Activated naive CD4-positive, alpha-beta T cell treated with anti-CD3 and anti-CD28 coated beads, Interleukin-2, amount 50 U/mL, for 72 hours (primary cell): ENCODE results near the gene MED13L. TPM values are rescaled to one million over a fixed set of nuclear protein-coding genes. Genes with fewer than 3 reads are reported as not detected.
"Not testable (repeated sequence)": the region's sequence is repeated elsewhere in the genome, so short reads cannot be mapped to it uniquely, and the experiment has no call there.

ENCODE experiments used
- ATAC-seq, 2 donors: fragments of 150-1000 bp; cut with Tn5 transposase; 2 replicates each; pipeline ENCODE4 v1.10.0; 2021; ENCODE audit warnings: mild to moderate bottlenecking in 2 of 2, moderate library complexity in 2 of 2
- DNase-seq, 2 donors: peaks; one replicate each; pipeline ENCODE4 v3.0.0; 2021 to 2022; ENCODE audit warnings: low spot score in 2 of 2
- H3K27ac Mint-ChIP-seq, 2 donors: one replicate each; pipeline ENCODE4 v1.8.0; 2022; ENCODE audit warnings: mild to moderate bottlenecking in 2 of 2, mixed read lengths in 2 of 2
- H3K36me3 Mint-ChIP-seq, 2 donors: one replicate each; pipeline ENCODE4 v1.8.0; 2022; ENCODE audit warnings: mixed read lengths in 2 of 2
- H3K9me3 Mint-ChIP-seq, 2 donors: one replicate each; pipeline ENCODE4 v1.8.0; 2022; ENCODE audit warnings: mixed read lengths in 2 of 2
- total RNA-seq, 2 donors: library from RNA; stranded (reverse); gene quantifications; one replicate each; pipeline ENCODE4 v1.2.3, GENCODE V29; 2022

MED13L gene
- total RNA-seq, 2 donors from 2014 or later = 54.2 to 64.0 TPM

DNA sequence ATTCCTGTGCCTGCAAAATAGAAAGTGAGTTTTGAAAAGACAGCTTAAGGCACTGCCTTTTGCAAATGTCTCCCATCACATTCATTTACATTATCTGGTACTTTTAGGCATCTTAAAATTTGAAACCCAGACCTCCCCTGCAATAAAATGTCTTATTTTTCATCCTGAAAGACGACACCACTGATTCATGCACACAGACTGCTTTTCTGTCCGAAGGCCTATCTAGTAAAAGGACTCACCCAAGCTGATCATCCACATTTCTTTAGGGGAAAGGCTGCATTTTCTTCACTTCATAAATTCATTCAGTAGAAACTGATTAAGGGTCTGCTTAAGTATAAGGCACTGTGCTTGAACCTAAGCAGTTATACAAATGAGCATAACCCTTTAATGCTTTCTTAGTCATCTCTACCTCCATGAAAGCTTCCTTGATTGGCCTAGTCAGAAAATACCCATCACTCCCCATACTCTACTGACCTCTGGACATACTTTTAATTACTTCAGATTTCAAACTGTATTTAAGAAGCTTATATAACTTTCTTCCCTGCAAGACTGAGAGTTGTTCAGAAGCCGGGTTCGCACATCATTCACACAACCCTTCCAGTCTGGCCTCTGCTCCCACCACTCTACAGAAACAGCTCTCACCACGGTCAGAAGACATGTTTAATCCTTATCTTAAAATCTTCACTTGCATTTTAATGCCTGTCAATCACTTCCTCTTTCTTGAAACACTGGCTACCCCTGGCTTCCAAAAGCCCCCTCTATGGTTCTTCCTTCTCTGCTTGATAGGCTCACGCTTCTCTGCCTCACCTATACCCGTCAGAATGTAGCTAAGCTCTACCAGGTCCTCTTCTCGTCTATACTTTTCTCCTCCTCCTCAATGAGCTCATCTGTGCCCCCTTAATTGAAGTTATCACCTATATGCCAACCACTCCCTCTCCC is 288.6 kb downstream of the MED13L start:
- Mint-ChIP-seq H3K9me3 (no peaks in the 10 kb centered on the region), H3K27ac (peak overlapping the region; percentile 1 to 8), H3K36me3 (peaks cover 5 to 14% of the 10 kb centered on the region in 2 donors)
- DNase-seq = no peak
- no peak for ATAC-seq

DNA sequence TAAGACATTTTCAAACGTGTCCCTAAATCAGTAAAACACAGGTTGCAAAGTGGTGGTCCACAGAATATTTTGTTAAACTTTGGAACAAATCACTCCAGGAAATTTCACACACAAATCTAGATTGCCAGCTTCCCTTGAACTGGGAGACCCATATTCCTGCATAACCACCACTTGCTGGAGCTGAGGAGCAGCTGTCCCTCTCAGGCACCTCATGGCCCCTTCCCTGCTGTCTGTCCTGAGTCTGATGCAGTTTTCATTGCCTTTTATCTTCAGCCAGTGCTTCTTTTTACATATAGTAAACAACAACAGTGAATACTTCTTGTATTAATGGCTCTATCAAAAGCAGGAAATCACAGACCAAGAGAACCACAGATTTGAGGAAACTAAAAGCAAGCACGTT is 289.3 kb downstream of the MED13L start:
- DNase-seq (no peak), ATAC-seq (no peak)
- no peaks in the 10 kb centered on the region for H3K9me3 Mint-ChIP-seq
- peaks cover 5 to 14% of the 10 kb centered on the region in 2 donors for H3K36me3 Mint-ChIP-seq
- H3K27ac Mint-ChIP-seq = peak overlapping the region in 1 of 2 donors; percentile 1

DNA sequence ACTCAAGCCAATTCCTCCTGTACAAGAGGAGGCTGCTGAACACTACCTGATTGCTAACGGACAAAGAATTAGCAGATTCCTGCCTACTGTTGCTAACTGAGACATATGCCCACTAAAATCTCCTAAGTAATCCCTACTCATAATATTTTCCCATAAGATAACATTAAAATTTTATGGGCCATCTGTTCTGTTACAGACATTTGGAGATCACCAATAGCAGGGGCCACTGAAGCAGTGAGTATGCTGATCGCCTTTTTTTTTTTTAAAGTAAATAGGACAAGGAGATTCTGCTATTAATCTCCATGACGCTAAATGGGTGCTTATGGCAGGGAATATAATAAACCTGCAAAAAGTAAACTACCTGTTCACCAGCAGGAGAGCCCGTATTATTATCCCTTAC is 292.9 kb downstream of the MED13L start:
- DNase-seq (no peak), ATAC-seq (no peak)
- peaks cover 5% of the 10 kb centered on the region in 2 donors for H3K36me3 Mint-ChIP-seq
- no peak overlapping the region for H3K27ac Mint-ChIP-seq
- H3K9me3 Mint-ChIP-seq = no peaks in the 10 kb centered on the region

DNA sequence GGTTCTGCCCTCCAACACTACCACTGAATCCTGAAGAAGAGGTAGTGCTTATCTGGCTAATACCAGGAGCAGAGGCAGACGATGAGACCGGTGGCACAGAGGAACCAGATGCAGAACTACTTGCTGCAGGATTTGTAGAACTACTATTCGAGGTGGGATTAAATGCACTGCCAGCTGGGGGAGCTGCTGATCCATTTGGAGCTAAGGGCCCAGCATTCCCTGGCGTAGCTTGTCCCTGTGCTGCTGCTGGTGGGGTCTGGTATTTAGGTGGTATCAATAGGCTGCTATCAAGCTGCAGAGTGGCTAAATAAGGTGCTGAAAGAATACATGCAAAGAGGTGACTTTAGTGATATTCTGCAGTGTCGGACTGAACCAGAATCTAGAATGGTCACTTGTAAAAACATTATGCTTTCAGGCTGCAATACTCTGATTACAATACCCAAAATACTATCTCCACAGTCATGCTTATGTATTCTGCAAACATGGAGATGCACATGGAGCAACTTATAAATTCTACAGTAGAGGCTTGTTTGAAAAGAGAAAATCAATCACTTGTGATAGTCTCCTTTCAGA is 294.2 kb downstream of the MED13L start:
- Mint-ChIP-seq H3K9me3 (no peaks in the 10 kb centered on the region), H3K36me3 (peaks cover 5% of the 10 kb centered on the region in 2 donors), H3K27ac (no peak overlapping the region)
- ATAC-seq = no peak
- no peak for DNase-seq

DNA sequence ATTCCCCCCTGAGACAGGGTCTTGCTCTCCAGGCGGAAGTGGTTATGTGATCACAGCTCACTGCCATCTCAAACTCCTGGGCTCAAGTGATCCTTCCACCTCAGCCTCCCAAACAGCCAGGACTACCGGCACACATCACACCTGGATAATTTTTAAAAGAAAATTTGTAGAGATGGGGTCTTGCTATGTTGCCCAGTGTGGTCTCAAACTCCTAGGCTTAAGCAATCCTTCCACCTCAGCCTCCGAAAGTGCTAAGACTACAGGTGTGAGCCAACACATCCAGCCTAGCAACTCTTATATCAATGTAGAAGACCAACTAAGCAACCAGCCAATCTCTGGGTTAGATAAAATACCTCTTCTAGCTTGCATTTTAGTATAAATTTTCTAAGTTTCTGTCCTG is 297.2 kb downstream of the MED13L start:
- Mint-ChIP-seq H3K36me3 (peaks cover 0 to 2% of the 10 kb centered on the region in 2 donors), H3K9me3 (no peaks in the 10 kb centered on the region), H3K27ac (peak overlapping the region in 1 of 2 donors; percentile 18)
- DNase-seq (no peak), ATAC-seq (no peak)

DNA sequence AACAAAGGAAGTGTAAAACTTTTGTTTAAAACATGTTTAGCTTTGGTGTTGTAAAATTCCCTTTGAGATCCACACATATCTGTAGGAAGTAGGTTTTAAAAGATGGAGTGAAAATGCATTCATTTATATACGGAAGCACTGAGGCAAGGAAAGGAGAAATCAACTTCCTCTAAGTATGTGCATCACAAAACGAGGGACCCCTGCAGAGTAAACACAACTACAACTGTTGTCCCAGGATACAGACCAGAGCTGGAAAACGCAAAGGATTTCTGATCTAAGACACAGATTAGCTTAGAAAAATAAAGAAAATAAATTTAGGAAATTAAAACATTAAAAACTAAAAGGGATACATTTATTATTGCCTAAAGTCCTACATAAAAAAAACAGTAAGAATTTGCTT is 297.6 kb downstream of the MED13L start:
- ATAC-seq (no peak), DNase-seq (no peak)
- no peak overlapping the region for H3K27ac Mint-ChIP-seq
- peaks cover 0 to 6% of the 10 kb centered on the region in 2 donors for H3K36me3 Mint-ChIP-seq
- no peaks in the 10 kb centered on the region for H3K9me3 Mint-ChIP-seq

DNA sequence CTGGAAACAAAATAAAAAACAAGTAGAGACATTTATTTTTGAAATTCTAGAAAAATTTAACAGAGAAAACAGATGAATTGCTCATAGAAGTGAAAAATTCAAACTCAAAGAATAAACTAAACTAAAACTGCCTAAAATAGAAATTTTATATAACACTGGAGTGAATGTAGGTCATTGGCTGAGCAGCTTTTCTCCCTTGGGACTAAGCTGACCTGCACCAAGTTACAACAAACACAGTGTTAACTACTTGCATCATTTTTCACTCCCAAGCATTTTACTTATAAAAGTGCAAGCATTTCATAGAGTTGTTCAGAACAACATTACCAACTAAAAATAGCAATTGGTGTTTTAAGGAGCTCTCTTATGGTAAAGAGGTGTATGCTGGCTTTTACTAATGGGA is 298.1 kb downstream of the MED13L start:
- Mint-ChIP-seq H3K27ac (no peak overlapping the region), H3K36me3 (peaks cover 0 to 6% of the 10 kb centered on the region in 2 donors), H3K9me3 (no peaks in the 10 kb centered on the region)
- ATAC-seq (no peak), DNase-seq (no peak)

DNA sequence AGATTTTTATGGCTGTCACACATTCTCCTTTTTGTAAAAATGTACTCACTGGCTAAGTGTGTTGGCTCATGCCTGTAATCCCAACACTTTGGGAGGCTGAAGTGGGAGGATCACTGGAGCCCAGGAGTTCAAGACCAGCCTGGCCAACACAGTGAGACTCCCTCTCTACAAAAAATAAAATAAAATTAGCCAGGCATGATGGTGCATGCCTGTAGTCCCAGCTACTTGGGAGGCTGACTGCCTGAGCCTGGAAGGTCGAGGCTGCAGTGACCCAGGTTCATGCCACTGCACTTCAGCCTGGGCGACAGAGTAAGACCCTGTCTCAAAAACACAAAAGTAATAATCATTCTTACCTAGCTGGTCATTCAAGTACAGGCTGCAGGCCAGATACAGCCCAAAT is 300.7 kb downstream of the MED13L start:
- ATAC-seq, H3K27ac Mint-ChIP-seq, DNase-seq, H3K9me3 Mint-ChIP-seq, H3K36me3 Mint-ChIP-seq: not testable (repeated sequence)

DNA sequence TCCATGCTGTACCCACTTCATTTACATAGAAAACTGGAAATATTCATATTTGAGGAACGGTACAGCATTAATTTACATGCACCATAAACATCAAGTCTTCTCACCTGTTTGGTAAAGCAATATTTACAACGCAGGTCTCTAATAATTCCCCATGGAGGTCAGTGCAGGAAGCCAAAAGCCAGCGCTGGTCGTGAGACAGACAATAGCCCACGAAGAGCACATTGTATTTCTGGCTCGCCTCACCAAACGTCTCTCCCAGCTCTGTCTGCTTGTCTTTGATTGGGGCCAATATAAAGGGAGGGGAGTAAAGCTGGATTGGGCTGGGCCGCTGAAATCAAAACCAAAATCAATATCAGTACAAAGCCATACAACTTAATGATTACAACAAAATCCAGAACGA is 302.1 kb downstream of the MED13L start:
- DNase-seq (no peak), ATAC-seq (no peak)
- H3K36me3 Mint-ChIP-seq = peaks cover 6 to 12% of the 10 kb centered on the region in 2 donors
- no peak overlapping the region for H3K27ac Mint-ChIP-seq
- H3K9me3 Mint-ChIP-seq = no peaks in the 10 kb centered on the region

DNA sequence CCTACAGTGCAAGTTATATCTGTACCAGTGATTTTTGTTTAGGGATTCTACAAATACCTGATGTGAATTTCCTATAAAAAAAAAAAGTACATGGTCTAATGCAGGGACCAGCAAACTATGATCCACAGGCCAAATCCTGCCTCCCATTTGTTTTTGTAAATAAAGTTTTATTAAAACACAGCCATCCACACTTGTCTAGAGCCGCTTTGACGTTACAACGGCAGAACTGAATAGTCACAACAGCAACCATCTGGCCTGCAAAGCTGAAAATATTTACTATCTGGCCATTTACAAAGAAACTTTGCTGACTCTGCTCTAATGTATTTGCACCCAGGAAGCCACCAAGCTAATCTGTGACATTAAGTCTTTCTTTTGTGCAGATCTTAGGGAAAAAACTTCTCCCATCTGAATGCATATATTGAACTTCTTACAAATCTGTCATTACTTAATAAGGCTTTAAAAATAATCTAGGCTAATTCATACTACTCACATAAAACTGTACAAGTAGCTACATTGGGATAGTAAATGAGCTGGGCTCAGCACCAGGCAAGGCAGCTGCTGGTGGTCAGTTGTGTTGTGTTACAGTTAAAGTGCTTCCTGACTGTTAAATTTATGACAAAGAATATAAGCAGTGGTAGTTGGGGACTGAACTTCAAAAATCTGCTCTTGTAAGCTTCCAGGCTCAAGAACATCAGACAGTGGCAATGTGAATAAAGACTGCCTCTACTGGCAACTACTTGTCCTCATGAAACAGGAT is 303.3 kb downstream of the MED13L start:
- no peak overlapping the region for H3K27ac Mint-ChIP-seq
- no peaks in the 10 kb centered on the region for H3K9me3 Mint-ChIP-seq
- no peak for ATAC-seq
- DNase-seq = no peak
- peaks cover 6 to 15% of the 10 kb centered on the region in 2 donors for H3K36me3 Mint-ChIP-seq

DNA sequence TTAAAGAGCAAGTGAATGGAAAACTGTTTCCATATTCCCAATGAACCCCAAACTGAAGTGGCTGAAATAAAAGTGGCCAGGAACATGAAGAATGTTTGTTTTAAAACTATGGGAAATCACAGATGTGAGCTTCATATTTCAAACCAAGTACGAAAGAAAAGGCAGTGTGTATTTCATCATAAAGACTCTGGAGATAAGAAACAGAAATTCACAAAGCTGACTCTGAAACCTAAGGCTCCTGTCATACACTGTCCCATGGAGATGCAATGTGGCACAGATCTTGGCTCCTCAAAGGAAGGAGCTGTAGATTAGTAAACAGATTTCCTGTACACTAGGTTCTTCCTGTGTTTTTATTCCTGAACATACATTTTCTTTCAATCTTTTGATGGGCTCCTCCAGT is 304.4 kb downstream of the MED13L start:
- Mint-ChIP-seq H3K9me3 (no peaks in the 10 kb centered on the region), H3K27ac (peak overlapping the region in 1 of 2 donors; percentile 29), H3K36me3 (peaks cover 6 to 21% of the 10 kb centered on the region in 2 donors)
- no peak for ATAC-seq
- no peak for DNase-seq

DNA sequence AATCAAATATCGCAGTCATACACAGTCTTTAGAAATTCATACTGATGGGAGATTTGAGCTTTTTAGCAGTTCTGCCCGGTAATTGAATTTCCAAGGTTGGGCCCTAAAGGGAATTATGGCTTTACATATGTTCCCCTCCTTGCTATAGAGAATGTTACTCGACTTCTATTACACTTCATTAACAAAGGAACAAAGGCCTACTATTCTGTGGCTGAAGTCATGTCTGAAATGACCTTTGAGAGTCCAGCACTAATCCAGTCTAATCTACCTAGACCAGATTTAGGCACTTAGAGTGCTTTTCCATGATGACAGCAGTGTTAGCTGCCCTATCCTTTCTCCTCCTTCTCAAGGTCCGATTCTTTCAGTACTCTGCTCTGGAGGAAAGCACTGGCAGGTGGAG is 305.3 kb downstream of the MED13L start:
- Mint-ChIP-seq H3K36me3 (peaks cover 6 to 21% of the 10 kb centered on the region in 2 donors), H3K27ac (peak overlapping the region in 1 of 2 donors; percentile 8), H3K9me3 (no peaks in the 10 kb centered on the region)
- ATAC-seq (no peak), DNase-seq (no peak)

DNA sequence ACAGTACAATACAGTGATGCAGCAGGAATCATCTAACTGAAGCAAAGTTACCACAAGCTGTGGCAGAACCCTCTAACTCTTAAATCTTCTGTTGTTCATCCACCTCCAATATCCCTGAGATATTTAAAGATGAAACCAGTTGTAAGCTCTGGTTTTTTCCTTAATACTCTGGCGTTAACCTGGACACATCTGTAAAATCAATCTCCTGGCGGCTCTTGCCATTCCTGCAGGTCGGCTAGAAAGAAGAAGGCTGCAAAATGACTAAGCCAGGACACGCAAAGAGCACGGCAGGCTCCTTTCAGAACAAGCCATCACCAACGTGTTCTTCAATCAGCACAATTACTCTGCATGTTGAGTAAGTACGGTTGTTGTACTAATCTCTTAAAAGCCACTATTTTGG is 309.3 kb downstream of the MED13L start:
- Mint-ChIP-seq H3K36me3 (peaks cover 7 to 26% of the 10 kb centered on the region in 2 donors), H3K27ac (peak overlapping the region in 1 of 2 donors; percentile 17), H3K9me3 (no peaks in the 10 kb centered on the region)
- DNase-seq (no peak), ATAC-seq (no peak)

DNA sequence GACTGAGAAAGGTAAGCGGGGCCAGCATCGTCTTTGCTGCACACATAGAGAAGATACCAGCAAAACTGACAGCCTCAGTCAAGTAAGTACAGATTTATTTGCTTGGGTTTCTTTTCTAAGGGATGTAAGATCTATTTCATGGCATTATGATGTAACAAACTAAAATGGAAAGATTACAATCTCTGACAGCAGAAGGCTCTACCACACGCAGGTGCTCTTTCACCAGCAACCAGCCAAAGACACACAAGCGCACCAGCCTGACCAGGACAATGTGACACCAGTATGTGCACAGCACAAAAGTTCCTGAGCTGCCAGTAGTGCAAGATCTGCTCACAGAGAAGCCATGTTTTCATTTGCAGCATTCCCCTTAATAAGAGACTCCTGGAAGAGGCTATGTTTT is 311.1 kb downstream of the MED13L start:
- no peaks in the 10 kb centered on the region for H3K9me3 Mint-ChIP-seq
- DNase-seq = no peak
- peak overlapping the region; percentile 31 to 91 for H3K27ac Mint-ChIP-seq
- H3K36me3 Mint-ChIP-seq = peaks cover 7 to 19% of the 10 kb centered on the region in 2 donors
- ATAC-seq = no peak

DNA sequence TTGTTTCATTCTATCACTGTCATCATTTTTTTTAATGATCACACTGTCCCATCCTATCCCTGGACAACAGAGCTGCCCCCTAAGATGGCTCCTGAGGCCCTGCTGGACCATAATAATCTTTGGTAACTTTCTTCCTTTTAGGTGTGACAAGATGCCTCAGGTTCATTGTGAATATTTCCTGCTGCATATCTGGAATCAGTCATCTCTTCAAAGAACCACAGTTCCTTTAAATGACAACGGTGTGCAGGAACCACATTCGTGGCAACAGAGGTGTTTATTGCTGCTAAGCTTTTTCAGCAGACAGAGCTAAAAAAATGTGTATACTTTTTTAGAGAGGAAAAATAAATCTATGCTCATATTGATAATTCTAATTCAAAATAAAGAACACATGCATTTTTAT is 312.9 kb downstream of the MED13L start:
- Mint-ChIP-seq H3K36me3 (peaks cover 7 to 14% of the 10 kb centered on the region in 2 donors), H3K27ac (peak overlapping the region in 1 of 2 donors; percentile 7), H3K9me3 (no peaks in the 10 kb centered on the region)
- ATAC-seq = peak; percentile 29 to 75
- DNase-seq = no peak

DNA sequence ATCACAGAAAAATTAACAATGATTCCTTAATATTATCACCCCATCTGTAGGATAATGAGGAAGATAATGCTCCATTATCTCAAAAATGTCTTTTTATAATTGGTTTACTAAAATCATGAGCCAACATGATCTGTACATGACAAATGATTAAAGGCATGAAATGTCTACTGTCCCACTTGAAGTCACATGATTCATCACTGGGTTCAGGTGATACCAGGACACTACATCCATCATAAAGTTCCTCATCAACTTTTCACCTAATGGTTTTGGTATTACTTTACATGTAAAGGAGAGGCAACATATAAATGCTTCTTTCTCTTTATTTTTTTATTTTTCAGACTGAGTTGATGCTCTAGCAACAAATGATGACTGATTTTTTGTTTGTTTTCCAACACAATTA is 313.3 kb downstream of the MED13L start:
- ATAC-seq = peak in 1 of 2 donors; percentile 53
- no peak for DNase-seq
- peaks cover 7 to 12% of the 10 kb centered on the region in 2 donors for H3K36me3 Mint-ChIP-seq
- H3K27ac Mint-ChIP-seq = peak overlapping the region in 1 of 2 donors; percentile 7
- no peaks in the 10 kb centered on the region for H3K9me3 Mint-ChIP-seq

DNA sequence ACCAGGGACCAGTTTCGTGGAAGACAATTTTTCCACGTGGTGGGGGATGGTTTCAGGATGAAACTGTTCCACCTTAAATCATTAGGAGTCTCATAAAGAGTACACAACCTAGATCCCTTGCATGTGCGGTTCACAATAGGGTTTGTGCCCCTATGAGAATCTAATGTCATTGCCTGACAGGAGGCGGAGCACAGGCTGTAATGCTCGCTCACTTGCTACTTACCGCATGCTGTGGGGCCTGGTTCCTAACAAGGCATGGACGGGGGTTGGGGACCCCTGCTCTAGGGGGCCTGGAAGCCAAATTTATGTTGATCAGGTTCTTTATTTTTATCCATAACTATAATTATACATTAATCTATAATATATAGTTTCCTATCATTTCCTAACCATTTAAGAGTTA is 315.3 kb downstream of the MED13L start:
- ATAC-seq (no peak), DNase-seq (no peak)
- Mint-ChIP-seq H3K36me3 (peaks cover 5 to 13% of the 10 kb centered on the region in 2 donors), H3K27ac (no peak overlapping the region), H3K9me3 (no peaks in the 10 kb centered on the region)
